ENCODE measurements around the gene CSNK1D. TPM values are rescaled to one million over a fixed set of nuclear protein-coding genes. Genes with fewer than 3 reads are reported as not detected.

Gene CSNK1D
- total RNA-seq, 4 donors from 2014 or later, result 24.6 to 102 (median 57.1) TPM

DNA sequence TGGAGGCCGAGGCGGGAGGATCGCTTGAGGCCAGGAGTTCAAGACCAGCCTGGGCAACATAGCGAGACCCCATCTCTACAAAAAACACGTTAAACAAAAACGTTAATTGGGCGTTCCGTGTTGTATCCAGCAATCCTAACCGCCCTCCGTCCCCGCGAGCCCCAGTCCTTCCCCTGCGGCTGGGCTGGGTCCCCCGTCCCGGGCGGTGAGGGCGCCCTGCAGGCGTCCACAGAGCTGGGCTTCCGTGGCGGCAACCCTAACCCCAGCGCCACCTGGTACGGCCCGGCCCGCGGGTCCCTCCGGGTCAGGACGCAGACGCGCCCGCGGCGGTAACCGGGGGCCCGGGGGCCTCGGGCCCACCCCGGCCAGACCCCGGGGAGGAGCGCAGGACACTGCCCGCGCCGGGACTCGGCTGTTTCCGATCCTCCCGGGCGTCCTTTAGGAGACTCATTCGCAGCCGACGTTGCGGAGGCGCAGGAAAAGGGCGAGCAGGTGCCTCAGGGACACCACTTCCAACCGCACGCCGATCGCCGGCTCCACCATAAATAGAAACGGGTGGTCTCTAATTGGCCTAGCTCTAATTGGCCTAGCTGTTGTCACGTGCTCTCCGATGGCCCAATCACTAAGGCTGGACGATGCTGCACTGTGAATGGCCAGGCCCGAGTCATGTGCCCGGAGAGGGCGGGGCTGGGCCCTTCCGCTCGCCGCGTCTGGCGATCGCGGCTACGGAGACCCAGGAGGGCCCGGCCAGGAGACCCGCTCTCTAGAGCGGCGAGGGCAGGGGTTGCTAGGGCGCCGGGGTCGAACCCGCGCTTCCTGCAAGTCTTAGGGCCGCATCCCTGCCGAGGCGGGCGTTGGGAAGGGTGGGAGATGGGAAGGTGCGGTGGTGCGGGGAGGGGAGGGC, 19.0 kb upstream of the CSNK1D start:
- DNase-seq, result peak; percentile 81
- Histone ChIP-seq H3K9me3 (no peaks in the 10 kb centered on the region), H3K27ac (peak overlapping the region; percentile 90 to 100 (median 100)), H3K4me3 (peak overlapping the region; percentile 63 to 99 (median 84)), H3K4me1 (peaks cover 21 to 73% (median 40%) of the 10 kb centered on the region in 3 donors), H3K36me3 (no peaks in the 10 kb centered on the region), H3K27me3 (peaks cover 0 to 16% (median 0%) of the 10 kb centered on the region in 4 donors)
- intact Hi-C loops (cut with DNase I), result no loop called here
- 15% methylated on average over 14 of the region's 86 CpGs for WGBS, 2 donors
- TF ChIP-seq POLR2A (IDR thresholded peaks at IDR 0.05), result peak in 3 of 4 donors; percentile 94 to 99 (median 98)
- TF ChIP-seq, protein P1, sequence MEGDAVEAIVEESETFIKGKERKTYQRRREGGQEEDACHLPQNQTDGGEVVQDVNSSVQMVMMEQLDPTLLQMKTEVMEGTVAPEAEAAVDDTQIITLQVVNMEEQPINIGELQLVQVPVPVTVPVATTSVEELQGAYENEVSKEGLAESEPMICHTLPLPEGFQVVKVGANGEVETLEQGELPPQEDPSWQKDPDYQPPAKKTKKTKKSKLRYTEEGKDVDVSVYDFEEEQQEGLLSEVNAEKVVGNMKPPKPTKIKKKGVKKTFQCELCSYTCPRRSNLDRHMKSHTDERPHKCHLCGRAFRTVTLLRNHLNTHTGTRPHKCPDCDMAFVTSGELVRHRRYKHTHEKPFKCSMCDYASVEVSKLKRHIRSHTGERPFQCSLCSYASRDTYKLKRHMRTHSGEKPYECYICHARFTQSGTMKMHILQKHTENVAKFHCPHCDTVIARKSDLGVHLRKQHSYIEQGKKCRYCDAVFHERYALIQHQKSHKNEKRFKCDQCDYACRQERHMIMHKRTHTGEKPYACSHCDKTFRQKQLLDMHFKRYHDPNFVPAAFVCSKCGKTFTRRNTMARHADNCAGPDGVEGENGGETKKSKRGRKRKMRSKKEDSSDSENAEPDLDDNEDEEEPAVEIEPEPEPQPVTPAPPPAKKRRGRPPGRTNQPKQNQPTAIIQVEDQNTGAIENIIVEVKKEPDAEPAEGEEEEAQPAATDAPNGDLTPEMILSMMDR (IDR thresholded peaks at IDR 0.05), result no peak

- H3K27ac ChIP-seq, result peak overlapping the region; percentile 90 to 100 (median 100)
- 80 to 88% methylated on average over 19 of the region's 19 CpGs for WGBS, 2 donors
- peak overlapping the region; percentile 63 to 99 (median 84) for H3K4me3 ChIP-seq
- H3K9me3 ChIP-seq, result no peaks in the 10 kb centered on the region
- no peak for DNase-seq
- no peaks in the 10 kb centered on the region for H3K36me3 ChIP-seq
- H3K4me1 ChIP-seq, result peaks cover 15 to 73% (median 34%) of the 10 kb centered on the region in 3 donors
- TF ChIP-seq, protein P1 (IDR thresholded peaks at IDR 0.05), result no peak
- TF ChIP-seq POLR2A (IDR thresholded peaks at IDR 0.05), result no peak
- peaks cover 0 to 14% (median 0%) of the 10 kb centered on the region in 4 donors for H3K27me3 ChIP-seq
- intact Hi-C loops (cut with DNase I), result no loop called here
Observed at GRCh38 chr17:82291582-82292250, 18.2 kb upstream of the CSNK1D start.

GRCh38 chr17:82287868-82288801, 14.6 kb upstream of the CSNK1D start:
- WGBS, 2 donors, result 14 to 41% methylated on average over 16 to 19 of the region's 19 CpGs
- intact Hi-C loops (cut with DNase I), result no loop called here
- peak; percentile 41 for DNase-seq
- Histone ChIP-seq H3K4me1 (peaks cover 12 to 67% (median 32%) of the 10 kb centered on the region in 3 donors), H3K36me3 (no peaks in the 10 kb centered on the region), H3K4me3 (no peak overlapping the region), H3K27me3 (no peaks in the 10 kb centered on the region), H3K27ac (peak overlapping the region; percentile 87 to 91 (median 90)), H3K9me3 (no peaks in the 10 kb centered on the region)
- TF ChIP-seq, protein P1 (IDR thresholded peaks at IDR 0.05), result peak in 1 of 6 experiments; percentile 17
- TF ChIP-seq POLR2A (IDR thresholded peaks at IDR 0.05), result no peak

GRCh38 chr17:82287013-82287867, 13.7 kb upstream of the CSNK1D start:
- H3K36me3 ChIP-seq, result no peaks in the 10 kb centered on the region
- H3K4me1 ChIP-seq, result peaks cover 21 to 74% (median 37%) of the 10 kb centered on the region in 3 donors
- WGBS, 2 donors, result 70 to 72% methylated on average over 7 to 8 of the region's 9 CpGs
- H3K9me3 ChIP-seq, result no peaks in the 10 kb centered on the region
- DNase-seq, result no peak
- no peak overlapping the region for H3K4me3 ChIP-seq
- TF ChIP-seq, protein P1 (IDR thresholded peaks at IDR 0.05), result no peak
- no peak for TF ChIP-seq POLR2A (IDR thresholded peaks at IDR 0.05)
- no peaks in the 10 kb centered on the region for H3K27me3 ChIP-seq
- intact Hi-C loops (cut with DNase I), result no loop called here
- H3K27ac ChIP-seq, result peak overlapping the region; percentile 87 to 91 (median 90)
